K562 (cell line): ENCODE data around the gene BCAN. TPM values are rescaled to one million over a fixed set of nuclear protein-coding genes. Genes with fewer than 3 reads are reported as not detected.
A peak's percentile ranks its signal among the peaks of the same experiment; 100 is the strongest.

Source experiments
- ATAC-seq: fragments of 200-7000 bp; cut with Tn5 transposase; 3 replicates; pipeline ENCODE4 v1.9.1; 2020; ENCODE audit warnings: moderate library complexity
- BruUV-seq: library from RNA; stranded (reverse); fragments of 400-500 nt; replicated peaks from 2 replicates; lab custom pipeline; 2021; lab: Mats Ljungman, UMichigan
- CTCF ChIA-PET: fragments of 300-600 bp; formaldehyde crosslinking; extraction: SDS; loops from one replicate; lab custom pipeline; 2021; ENCODE audit warnings: low intra/inter-chr PET ratio; lab: Yijun Ruan, JAX
- POLR2A ChIA-PET: fragments of 300-600, 350-650 bp; sonication (Branson Sonifier 250); formaldehyde crosslinking; extraction: SDS; loops from one replicate; lab custom pipeline; 2021; ENCODE audit warnings: antibody characterized with exemption, inconsistent platforms; lab: Yijun Ruan, JAX
- DNase-seq, 4 experiments: peaks; one replicate each; pipeline versions ENCODE4 v3.0.0 to v3.0.0-alpha.2; 2011 to 2018; ENCODE audit warnings: low spot score in 3 of 4, mixed read lengths in 3 of 4; ENCODE audit errors: extremely low read depth in 1 of 4
- FAIRE-seq: peaks from 2 replicates; lab custom pipeline; 2011; peaks lifted over from hg19 to GRCh38; lab: Jason Lieb, UNC
- H2AFZ ChIP-seq: 2 replicates; pipeline ENCODE4 v1.6.0; 2011; ENCODE audit warnings: low read depth, low read length, control low read depth, inconsistent platforms
- H3K27ac ChIP-seq: fragments of 200-600 bp; 3 replicates; pipeline ENCODE4 v1.8.0; 2011; ENCODE audit warnings: low read depth, mild to moderate bottlenecking, control low read depth, inconsistent platforms, low read length, moderate library complexity, mixed read lengths; ENCODE audit errors: extremely low read depth
- H3K27me3 ChIP-seq, 2 experiments: fragments of 300-600 bp in 1 of 2; 2 replicates in 1 of 2; 3 replicates in 1 of 2; pipeline versions ENCODE4 v1.6.0 to v1.8.0; 2011; ENCODE audit warnings: inconsistent platforms in 2 of 2, low read length in 2 of 2, mild to moderate bottlenecking in 1 of 2, mixed read lengths in 1 of 2, moderate library complexity in 1 of 2; ENCODE audit not compliant: control insufficient read depth in 2 of 2, insufficient read depth in 2 of 2
- H3K36me3 ChIP-seq: fragments of 300-600 bp; 3 replicates; pipeline ENCODE4 v1.8.0; 2011; ENCODE audit warnings: mild to moderate bottlenecking, low read length, inconsistent platforms; ENCODE audit not compliant: control insufficient read depth, insufficient read depth
- H3K4me1 ChIP-seq, 2 experiments: fragments of 200-600 bp in 1 of 2; replicated peaks in 1 of 2; 2 replicates in 1 of 2; 3 replicates in 1 of 2; pipeline versions ENCODE4 v1.5.1 to v1.8.0; 2011; ENCODE audit warnings: inconsistent platforms in 2 of 2, low read length in 2 of 2, mild to moderate bottlenecking in 1 of 2, mixed read lengths in 1 of 2, moderate library complexity in 1 of 2; ENCODE audit not compliant: control insufficient read depth in 2 of 2, insufficient read depth in 2 of 2
- H3K4me2 ChIP-seq: 2 replicates; pipeline ENCODE4 v1.6.1; 2011; ENCODE audit warnings: low read length, control low read depth, inconsistent platforms, mixed read lengths; ENCODE audit not compliant: insufficient read depth
- H3K4me3 ChIP-seq: fragments of 200-600 bp; sonication (generic), shearing (Covaris generic); 2 replicates; pipeline ENCODE4 v1.5.1; 2016; ENCODE audit warnings: control low read depth, inconsistent platforms
- H3K79me2 ChIP-seq: fragments of 200-600 bp; 3 replicates; pipeline ENCODE4 v1.8.0; 2011; ENCODE audit warnings: low read length, inconsistent platforms; ENCODE audit not compliant: control insufficient read depth, insufficient read depth
- H3K9ac ChIP-seq, 2 experiments: 2 replicates each; pipeline versions ENCODE4 v1.6.0 to v1.6.1; 2011; ENCODE audit warnings: low read depth in 2 of 2, low read length in 2 of 2, control low read depth in 1 of 2, inconsistent platforms in 1 of 2, mild to moderate bottlenecking in 1 of 2, mixed read lengths in 1 of 2; ENCODE audit not compliant: insufficient read depth in 1 of 2
- H3K9me1 ChIP-seq: one replicate; pipeline ENCODE4 v1.6.0; 2011; ENCODE audit warnings: inconsistent platforms, mild to moderate bottlenecking, low read length, moderate library complexity; ENCODE audit not compliant: control insufficient read depth, insufficient read depth
- H3K9me3 ChIP-seq: replicated peaks from 2 replicates; pipeline ENCODE4 v1.5.1; 2011; ENCODE audit warnings: low read depth, low read length, inconsistent platforms; ENCODE audit not compliant: control insufficient read depth, insufficient read depth
- H4K20me1 ChIP-seq: replicated peaks from 2 replicates; pipeline ENCODE4 v1.6.1; 2011; ENCODE audit warnings: low read length, inconsistent platforms, mixed read lengths; ENCODE audit not compliant: control insufficient read depth, insufficient read depth
- DIDO1 ChIP-seq: fragments of 450-650 bp; IDR thresholded peaks from 2 replicates; pipeline ENCODE4 v1.6.1; 2016; ENCODE audit warnings: low read depth, missing biosample characterization, missing genetic modification characterization
- EWSR1 ChIP-seq: fragments of 450-650 bp; IDR thresholded peaks from 2 replicates; pipeline ENCODE4 v1.6.1; 2018; ENCODE audit warnings: borderline replicate concordance, mild to moderate bottlenecking, low read depth, moderate library complexity; ENCODE audit not compliant: partially characterized antibody
- FUS ChIP-seq: fragments of 200-400 bp; formaldehyde crosslinking; optimal IDR thresholded peaks from 2 replicates; pipeline ENCODE3; 2017; ENCODE audit warnings: low read depth, low read length
- PHB ChIP-seq: fragments of 250-450 bp; sonication (Bioruptor Pico); IDR thresholded peaks from 2 replicates; pipeline ENCODE4 v1.5.0; 2021
- SMARCA5 ChIP-seq: fragments of 450-650 bp; IDR thresholded peaks from 2 replicates; pipeline ENCODE4 v1.6.1; 2016
- THRAP3 ChIP-seq: fragments of 450-650 bp; IDR thresholded peaks from 2 replicates; pipeline ENCODE4 v1.6.1; 2016; ENCODE audit warnings: mild to moderate bottlenecking, inconsistent platforms, borderline replicate concordance
- TRIM28 ChIP-seq: fragments of 450-650 bp; IDR thresholded peaks from 2 replicates; pipeline ENCODE4 v1.6.1; 2017
- ZNF197 ChIP-seq: fragments of 200-800 bp; sonication (Bioruptor generic); IDR thresholded peaks from 2 replicates; pipeline ENCODE4 v1.6.1; 2016; ENCODE audit warnings: low read depth, missing genetic modification characterization, missing compliant biosample characterization
- ZNF347 ChIP-seq: fragments of 450-650 bp; formaldehyde crosslinking; IDR thresholded peaks from 2 replicates; pipeline ENCODE4 v1.4.0; 2020; ENCODE audit warnings: low read depth, mild to moderate bottlenecking, moderate library complexity
- ZNF644 ChIP-seq: fragments of 200-800 bp; sonication (Bioruptor generic); IDR thresholded peaks from 2 replicates; pipeline ENCODE4 v1.6.1; 2016; ENCODE audit warnings: low read depth, missing genetic modification characterization, missing compliant biosample characterization
- WGBS: fragments of 100-300 bp; shearing (Covaris generic); methylation state at CpG from one replicate; pipeline ENCODE4 v1.1.6; 2016; ENCODE audit warnings: low coverage, mixed read lengths; ENCODE audit not compliant: insufficient coverage; ENCODE audit errors: missing lambda C conversion rate; 5-methylcytosine and 5-hydroxymethylcytosine counted together
- in situ Hi-C: fragments of 300-500 bp; cut with MboI; formaldehyde crosslinking; loops from 4 replicates; pipeline ENCODE4 v1.15.0; 2018; ENCODE audit warnings: inconsistent platforms, mixed read lengths
- intact Hi-C: fragments of 100-400 bp; cut with micrococcal nuclease; formaldehyde crosslinking; loops from 2 replicates; pipeline ENCODE4 v1.14.2; 2022
- polyA plus RNA-seq, 8 experiments: library from polyadenylated mRNA; depleted of rRNA in 4 of 8; stranded (reverse) in 5 of 8; unstranded in 3 of 8; fragments of >200 nt; fragmentation: Nextera tagmentation in 2 of 8; fragmentation: Illumina TruSeq in 1 of 8; extraction: Ambion mirVana in 2 of 8; extraction: Trizol in 1 of 8; gene quantifications; 2 replicates each; pipeline versions ENCODE4 v1.2.1 to v1.2.3, GENCODE V29; 2011 to 2014; ENCODE audit warnings: inconsistent platforms in 1 of 8, missing spikeins in 1 of 8
- total RNA-seq, 7 experiments: library from RNA; depleted of rRNA in 6 of 7; stranded (reverse); fragments of >200 nt in 6 of 7; fragmentation: Illumina TruSeq in 2 of 7; extraction: Trizol in 2 of 7; gene quantifications; 2 replicates each; pipeline versions ENCODE4 v1.2.1 to v1.2.3, GENCODE V29; 2011 to 2021; ENCODE audit warnings: low replicate concordance in 1 of 7
- TF ChIP-seq, protein P1 (sequence below): fragments of 450-650 bp; IDR thresholded peaks from 2 replicates; pipeline ENCODE4 v1.6.1; 2016; ENCODE audit warnings: low read depth
- TF ChIP-seq, protein P2 (sequence below): sonication (generic); formaldehyde crosslinking; IDR thresholded peaks from 2 replicates; pipeline ENCODE4 v1.8.0; 2022; ENCODE audit warnings: mild to moderate bottlenecking, missing genetic modification reagents

The BCAN gene
- total and polyA plus RNA-seq, 9 of the 15 experiments (the other 6 are each of a cell fraction or from before 2014, with no cell fraction given) = 0.04 to 0.33 (median 0.14) TPM; not detected in 5

DNA sequence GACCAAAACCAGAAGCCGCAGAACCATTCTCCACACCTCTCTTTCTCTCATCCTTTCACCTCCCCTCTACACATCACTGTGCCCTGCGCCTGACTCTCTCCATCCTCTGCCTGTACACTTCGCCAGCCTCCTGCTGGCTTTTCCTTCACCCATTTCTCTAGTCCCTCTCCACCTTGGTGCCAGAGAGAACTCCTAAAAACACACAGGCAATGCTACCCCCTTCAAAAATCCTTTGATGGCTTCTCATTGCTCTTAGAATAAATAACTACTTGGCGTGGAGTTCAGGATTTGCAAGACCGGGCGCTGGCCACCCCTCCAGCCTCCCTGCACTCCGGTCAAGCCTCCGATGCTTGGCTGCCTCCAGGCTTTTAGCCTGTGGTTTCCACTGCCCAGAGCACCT lies 54.8 kb downstream of the BCAN start:
- Histone ChIP-seq H4K20me1 (no peaks in the 10 kb centered on the region), H3K36me3 (no peaks in the 10 kb centered on the region), H3K9me3 (no peaks in the 10 kb centered on the region), H3K4me3 (no peak overlapping the region), H3K4me1 (peaks cover 36 to 43% of the 10 kb centered on the region in 2 experiments), H3K4me2 (no peak overlapping the region), H3K9ac (peak overlapping the region in 1 of 2 experiments; percentile 2; a peak in 1 of 4 replicates), H3K79me2 (0 out of 3 replicates have a peak, but pooled peaks cover 3% of the 10 kb centered on the region), H3K9me1 (no peaks in the 10 kb centered on the region), H2AFZ (no peak overlapping the region), H3K27me3 (no peaks in the 10 kb centered on the region), H3K27ac (no peak overlapping the region)
- in situ Hi-C loops (no loop called here), intact Hi-C loops (no loop called here)
- WGBS = 80% methylated on average over 8 of the region's 8 CpGs
- no peak for FAIRE-seq
- CTCF ChIA-PET = no interaction called here
- ATAC-seq = no peak
- BruUV-seq = no TSS peak
- POLR2A ChIA-PET = no interaction called here
- DNase-seq = no peak
- no peak for TF ChIP-seq DIDO1 (tag)
- no peak for TF ChIP-seq THRAP3
- TF ChIP-seq, protein P1, sequence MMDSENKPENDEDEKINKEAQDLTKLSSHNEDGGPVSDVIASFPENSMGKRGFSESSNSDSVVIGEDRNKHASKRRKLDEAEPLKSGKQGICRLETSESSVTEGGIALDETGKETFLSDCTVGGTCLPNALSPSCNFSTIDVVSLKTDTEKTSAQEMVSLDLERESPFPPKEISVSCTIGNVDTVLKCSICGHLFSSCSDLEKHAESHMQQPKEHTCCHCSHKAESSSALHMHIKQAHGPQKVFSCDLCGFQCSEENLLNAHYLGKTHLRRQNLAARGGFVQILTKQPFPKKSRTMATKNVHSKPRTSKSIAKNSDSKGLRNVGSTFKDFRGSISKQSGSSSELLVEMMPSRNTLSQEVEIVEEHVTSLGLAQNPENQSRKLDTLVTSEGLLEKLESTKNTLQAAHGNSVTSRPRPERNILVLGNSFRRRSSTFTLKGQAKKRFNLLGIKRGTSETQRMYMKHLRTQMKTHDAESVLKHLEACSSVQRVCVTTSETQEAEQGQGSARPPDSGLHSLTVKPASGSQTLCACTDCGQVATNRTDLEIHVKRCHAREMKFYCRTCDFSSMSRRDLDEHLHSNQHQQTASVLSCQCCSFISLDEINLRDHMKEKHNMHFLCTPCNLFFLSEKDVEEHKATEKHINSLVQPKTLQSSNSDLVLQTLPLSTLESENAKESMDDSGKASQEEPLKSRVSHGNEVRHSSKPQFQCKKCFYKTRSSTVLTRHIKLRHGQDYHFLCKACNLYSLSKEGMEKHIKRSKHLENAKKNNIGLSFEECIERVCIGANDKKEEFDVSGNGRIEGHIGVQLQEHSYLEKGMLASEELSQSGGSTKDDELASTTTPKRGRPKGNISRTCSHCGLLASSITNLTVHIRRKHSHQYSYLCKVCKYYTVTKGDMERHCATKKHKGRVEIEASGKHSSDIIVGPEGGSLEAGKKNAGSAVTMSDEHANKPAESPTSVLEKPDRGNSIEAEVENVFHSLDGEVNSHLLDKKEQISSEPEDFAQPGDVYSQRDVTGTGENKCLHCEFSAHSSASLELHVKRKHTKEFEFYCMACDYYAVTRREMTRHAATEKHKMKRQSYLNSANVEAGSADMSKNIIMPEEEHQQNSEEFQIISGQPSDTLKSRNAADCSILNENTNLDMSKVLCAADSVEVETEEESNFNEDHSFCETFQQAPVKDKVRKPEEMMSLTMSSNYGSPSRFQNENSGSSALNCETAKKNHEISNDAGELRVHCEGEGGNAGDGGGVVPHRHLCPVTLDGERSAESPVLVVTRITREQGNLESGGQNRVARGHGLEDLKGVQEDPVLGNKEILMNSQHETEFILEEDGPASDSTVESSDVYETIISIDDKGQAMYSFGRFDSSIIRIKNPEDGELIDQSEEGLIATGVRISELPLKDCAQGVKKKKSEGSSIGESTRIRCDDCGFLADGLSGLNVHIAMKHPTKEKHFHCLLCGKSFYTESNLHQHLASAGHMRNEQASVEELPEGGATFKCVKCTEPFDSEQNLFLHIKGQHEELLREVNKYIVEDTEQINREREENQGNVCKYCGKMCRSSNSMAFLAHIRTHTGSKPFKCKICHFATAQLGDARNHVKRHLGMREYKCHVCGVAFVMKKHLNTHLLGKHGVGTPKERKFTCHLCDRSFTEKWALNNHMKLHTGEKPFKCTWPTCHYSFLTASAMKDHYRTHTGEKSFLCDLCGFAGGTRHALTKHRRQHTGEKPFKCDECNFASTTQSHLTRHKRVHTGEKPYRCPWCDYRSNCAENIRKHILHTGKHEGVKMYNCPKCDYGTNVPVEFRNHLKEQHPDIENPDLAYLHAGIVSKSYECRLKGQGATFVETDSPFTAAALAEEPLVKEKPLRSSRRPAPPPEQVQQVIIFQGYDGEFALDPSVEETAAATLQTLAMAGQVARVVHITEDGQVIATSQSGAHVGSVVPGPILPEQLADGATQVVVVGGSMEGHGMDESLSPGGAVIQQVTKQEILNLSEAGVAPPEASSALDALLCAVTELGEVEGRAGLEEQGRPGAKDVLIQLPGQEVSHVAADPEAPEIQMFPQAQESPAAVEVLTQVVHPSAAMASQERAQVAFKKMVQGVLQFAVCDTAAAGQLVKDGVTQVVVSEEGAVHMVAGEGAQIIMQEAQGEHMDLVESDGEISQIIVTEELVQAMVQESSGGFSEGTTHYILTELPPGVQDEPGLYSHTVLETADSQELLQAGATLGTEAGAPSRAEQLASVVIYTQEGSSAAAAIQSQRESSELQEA = no peak
- TF ChIP-seq SMARCA5 = no peak
- no peak for TF ChIP-seq ZNF197 (CRISPR knock-in tag)
- TF ChIP-seq, protein P2, sequence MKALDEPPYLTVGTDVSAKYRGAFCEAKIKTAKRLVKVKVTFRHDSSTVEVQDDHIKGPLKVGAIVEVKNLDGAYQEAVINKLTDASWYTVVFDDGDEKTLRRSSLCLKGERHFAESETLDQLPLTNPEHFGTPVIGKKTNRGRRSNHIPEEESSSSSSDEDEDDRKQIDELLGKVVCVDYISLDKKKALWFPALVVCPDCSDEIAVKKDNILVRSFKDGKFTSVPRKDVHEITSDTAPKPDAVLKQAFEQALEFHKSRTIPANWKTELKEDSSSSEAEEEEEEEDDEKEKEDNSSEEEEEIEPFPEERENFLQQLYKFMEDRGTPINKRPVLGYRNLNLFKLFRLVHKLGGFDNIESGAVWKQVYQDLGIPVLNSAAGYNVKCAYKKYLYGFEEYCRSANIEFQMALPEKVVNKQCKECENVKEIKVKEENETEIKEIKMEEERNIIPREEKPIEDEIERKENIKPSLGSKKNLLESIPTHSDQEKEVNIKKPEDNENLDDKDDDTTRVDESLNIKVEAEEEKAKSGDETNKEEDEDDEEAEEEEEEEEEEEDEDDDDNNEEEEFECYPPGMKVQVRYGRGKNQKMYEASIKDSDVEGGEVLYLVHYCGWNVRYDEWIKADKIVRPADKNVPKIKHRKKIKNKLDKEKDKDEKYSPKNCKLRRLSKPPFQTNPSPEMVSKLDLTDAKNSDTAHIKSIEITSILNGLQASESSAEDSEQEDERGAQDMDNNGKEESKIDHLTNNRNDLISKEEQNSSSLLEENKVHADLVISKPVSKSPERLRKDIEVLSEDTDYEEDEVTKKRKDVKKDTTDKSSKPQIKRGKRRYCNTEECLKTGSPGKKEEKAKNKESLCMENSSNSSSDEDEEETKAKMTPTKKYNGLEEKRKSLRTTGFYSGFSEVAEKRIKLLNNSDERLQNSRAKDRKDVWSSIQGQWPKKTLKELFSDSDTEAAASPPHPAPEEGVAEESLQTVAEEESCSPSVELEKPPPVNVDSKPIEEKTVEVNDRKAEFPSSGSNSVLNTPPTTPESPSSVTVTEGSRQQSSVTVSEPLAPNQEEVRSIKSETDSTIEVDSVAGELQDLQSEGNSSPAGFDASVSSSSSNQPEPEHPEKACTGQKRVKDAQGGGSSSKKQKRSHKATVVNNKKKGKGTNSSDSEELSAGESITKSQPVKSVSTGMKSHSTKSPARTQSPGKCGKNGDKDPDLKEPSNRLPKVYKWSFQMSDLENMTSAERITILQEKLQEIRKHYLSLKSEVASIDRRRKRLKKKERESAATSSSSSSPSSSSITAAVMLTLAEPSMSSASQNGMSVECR = no peak
- no peak for TF ChIP-seq FUS
- TF ChIP-seq TRIM28 = no peak
- no peak for TF ChIP-seq EWSR1
- TF ChIP-seq ZNF347 = no peak
- TF ChIP-seq PHB (CRISPR knock-in tag) = no peak
- no peak for TF ChIP-seq ZNF644
